ENCODE measurements around the gene EXOC3L2. TPM values are rescaled to one million over a fixed set of nuclear protein-coding genes. Genes with fewer than 3 reads are reported as not detected.

Gene EXOC3L2
- polyA plus RNA-seq, 1 of the 3 experiments (the other 2 are of a cell fraction) = 0.02 TPM

DNA sequence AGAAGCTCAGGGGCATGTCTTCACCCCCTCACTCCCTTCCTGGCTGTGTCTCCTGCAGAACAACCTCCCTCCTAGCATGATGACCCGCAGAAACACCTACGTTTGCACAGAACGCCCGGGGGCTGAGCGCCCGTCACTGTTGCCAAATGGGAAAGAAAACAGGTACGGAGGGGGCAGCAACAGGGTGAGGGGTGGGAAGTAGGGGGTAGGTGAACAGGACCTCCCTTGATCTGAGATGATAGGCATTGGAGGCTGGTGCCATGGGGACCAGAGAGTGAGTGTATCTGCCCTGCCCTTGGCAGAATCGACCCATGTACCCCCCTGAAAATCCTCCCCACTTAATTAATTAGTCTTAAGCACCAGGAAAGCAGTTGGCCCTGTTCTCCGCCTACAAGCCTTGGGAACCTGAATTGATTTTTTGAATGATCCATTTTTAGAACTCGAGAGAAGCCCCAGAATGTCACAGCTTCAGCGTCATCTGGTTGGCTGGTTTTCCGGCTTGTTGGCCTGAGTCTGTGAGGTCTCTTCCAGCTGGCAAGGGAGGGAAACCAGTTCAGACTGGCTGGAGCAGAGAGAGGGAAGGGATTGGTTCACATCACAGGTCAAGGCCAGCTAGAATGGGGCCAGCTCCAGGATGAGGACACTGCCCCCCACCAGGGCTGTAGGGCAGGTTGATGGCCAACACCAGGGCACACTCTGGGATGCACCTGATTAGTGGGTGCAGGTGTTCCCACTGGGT, 49.3 kb upstream of the EXOC3L2 start:
- H3K9me2 ChIP-seq = no peaks in the 10 kb centered on the region
- POLR2A ChIA-PET = no interaction called here
- CTCF ChIA-PET = no interaction called here
- H3K27me3 ChIP-seq (ENCODE audit: insufficient read depth) = no peaks in the 10 kb centered on the region
- H3K36me3 ChIP-seq (replicated peaks in 1 of 2; ENCODE audit: control insufficient read depth in 1 of 2, insufficient read depth in 2 of 2, low read length in 1 of 2) = peaks cover 0 to 31% of the 10 kb centered on the region in 2 experiments
- H3K4me1 ChIP-seq (ENCODE audit: control insufficient read depth in 1 of 2, insufficient read depth in 2 of 2, low read depth in 1 of 2, low read length in 1 of 2) = no peaks in the 10 kb centered on the region
- no peaks in the 10 kb centered on the region for H3K79me2 ChIP-seq (ENCODE audit: insufficient read depth)
- peaks cover 5% of the 10 kb centered on the region for H3F3A ChIP-seq (replicated peaks; ENCODE audit: insufficient read depth)
- no peak overlapping the region for H3K27ac ChIP-seq (ENCODE audit: low read depth in 2 of 2, low read length in 1 of 2)
- no peaks in the 10 kb centered on the region for H4K20me1 ChIP-seq (ENCODE audit: insufficient read depth)
- TF ChIP-seq GABPA (IDR thresholded peaks at IDR 0.05; ENCODE audit: low read depth) = no peak
- TF ChIP-seq FOSL2 (IDR thresholded peaks at IDR 0.05; ENCODE audit: borderline replicate concordance, low read depth) = no peak
- TF ChIP-seq FOXJ3 (CRISPR knock-in tag; IDR thresholded peaks at IDR 0.05) = no peak
- TF ChIP-seq, protein P1, sequence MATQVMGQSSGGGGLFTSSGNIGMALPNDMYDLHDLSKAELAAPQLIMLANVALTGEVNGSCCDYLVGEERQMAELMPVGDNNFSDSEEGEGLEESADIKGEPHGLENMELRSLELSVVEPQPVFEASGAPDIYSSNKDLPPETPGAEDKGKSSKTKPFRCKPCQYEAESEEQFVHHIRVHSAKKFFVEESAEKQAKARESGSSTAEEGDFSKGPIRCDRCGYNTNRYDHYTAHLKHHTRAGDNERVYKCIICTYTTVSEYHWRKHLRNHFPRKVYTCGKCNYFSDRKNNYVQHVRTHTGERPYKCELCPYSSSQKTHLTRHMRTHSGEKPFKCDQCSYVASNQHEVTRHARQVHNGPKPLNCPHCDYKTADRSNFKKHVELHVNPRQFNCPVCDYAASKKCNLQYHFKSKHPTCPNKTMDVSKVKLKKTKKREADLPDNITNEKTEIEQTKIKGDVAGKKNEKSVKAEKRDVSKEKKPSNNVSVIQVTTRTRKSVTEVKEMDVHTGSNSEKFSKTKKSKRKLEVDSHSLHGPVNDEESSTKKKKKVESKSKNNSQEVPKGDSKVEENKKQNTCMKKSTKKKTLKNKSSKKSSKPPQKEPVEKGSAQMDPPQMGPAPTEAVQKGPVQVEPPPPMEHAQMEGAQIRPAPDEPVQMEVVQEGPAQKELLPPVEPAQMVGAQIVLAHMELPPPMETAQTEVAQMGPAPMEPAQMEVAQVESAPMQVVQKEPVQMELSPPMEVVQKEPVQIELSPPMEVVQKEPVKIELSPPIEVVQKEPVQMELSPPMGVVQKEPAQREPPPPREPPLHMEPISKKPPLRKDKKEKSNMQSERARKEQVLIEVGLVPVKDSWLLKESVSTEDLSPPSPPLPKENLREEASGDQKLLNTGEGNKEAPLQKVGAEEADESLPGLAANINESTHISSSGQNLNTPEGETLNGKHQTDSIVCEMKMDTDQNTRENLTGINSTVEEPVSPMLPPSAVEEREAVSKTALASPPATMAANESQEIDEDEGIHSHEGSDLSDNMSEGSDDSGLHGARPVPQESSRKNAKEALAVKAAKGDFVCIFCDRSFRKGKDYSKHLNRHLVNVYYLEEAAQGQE (IDR thresholded peaks at IDR 0.05; ENCODE audit: low read depth, low read length) = no peak
- TF ChIP-seq POLR2AphosphoS5 (IDR thresholded peaks at IDR 0.05; ENCODE audit: low read depth, low read length) = no peak
- no peak overlapping the region for H2AFZ ChIP-seq (ENCODE audit: low read depth)
- H3K9me3 ChIP-seq = no peaks in the 10 kb centered on the region
- no peak overlapping the region for H3K4me2 ChIP-seq
- no peak overlapping the region for H3K9ac ChIP-seq
- H3K4me3 ChIP-seq (ENCODE audit: low read depth in 2 of 2, low read length in 1 of 2) = no peak overlapping the region
- WGBS (ENCODE audit: low lambda C conversion rate) = 82% methylated on average over 11 of the region's 12 CpGs
- no peak for DNase-seq

DNA sequence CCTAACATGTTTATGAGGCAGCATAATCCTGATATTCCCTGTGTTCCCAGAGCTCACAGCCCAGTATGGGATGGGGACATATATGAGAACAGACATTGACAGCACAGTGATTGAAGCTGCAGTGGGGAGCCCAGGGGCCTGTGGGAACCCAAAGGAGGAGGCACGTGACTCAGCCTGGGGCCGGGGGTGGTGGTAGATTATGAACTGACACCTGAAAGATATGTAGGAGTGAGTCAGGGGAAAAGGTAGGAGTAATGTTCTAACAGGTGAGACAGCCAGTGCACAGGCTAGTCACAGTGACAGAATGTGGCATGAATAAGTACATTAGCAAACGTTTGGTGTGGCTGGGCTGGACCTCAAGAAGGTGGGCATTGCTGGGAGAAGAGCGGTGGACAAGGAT, 48.5 kb upstream of the EXOC3L2 start:
- Histone ChIP-seq H3K27me3 (ENCODE audit: insufficient read depth) (no peaks in the 10 kb centered on the region), H3F3A (replicated peaks; ENCODE audit: insufficient read depth) (peaks cover 5% of the 10 kb centered on the region), H3K4me3 (ENCODE audit: low read depth in 2 of 2, low read length in 1 of 2) (no peak overlapping the region), H3K27ac (ENCODE audit: low read depth in 2 of 2, low read length in 1 of 2) (no peak overlapping the region), H3K79me2 (ENCODE audit: insufficient read depth) (no peaks in the 10 kb centered on the region), H3K9me3 (no peaks in the 10 kb centered on the region), H3K4me1 (ENCODE audit: control insufficient read depth in 1 of 2, insufficient read depth in 2 of 2, low read depth in 1 of 2, low read length in 1 of 2) (no peaks in the 10 kb centered on the region), H3K4me2 (no peak overlapping the region), H3K36me3 (replicated peaks in 1 of 2; ENCODE audit: control insufficient read depth in 1 of 2, insufficient read depth in 2 of 2, low read length in 1 of 2) (peaks cover 0 to 33% of the 10 kb centered on the region in 2 experiments), H2AFZ (ENCODE audit: low read depth) (no peak overlapping the region), H3K9ac (no peak overlapping the region), H4K20me1 (ENCODE audit: insufficient read depth) (no peaks in the 10 kb centered on the region), H3K9me2 (no peaks in the 10 kb centered on the region)
- no peak for DNase-seq
- ChIA-PET CTCF (no interaction called here), POLR2A (no interaction called here)
- WGBS (ENCODE audit: low lambda C conversion rate) = 93% methylated on average over 4 of the region's 4 CpGs
- TF ChIP-seq GABPA (IDR thresholded peaks at IDR 0.05; ENCODE audit: low read depth) (no peak), NRF1 (IDR thresholded peaks at IDR 0.05; ENCODE audit: low read depth, low read length) (no peak), RCOR1 (IDR thresholded peaks at IDR 0.05; ENCODE audit: low read length) (no peak), RXRA (IDR thresholded peaks at IDR 0.05; ENCODE audit: borderline replicate concordance, low read depth) (no peak), RAD21 (IDR thresholded peaks at IDR 0.05; ENCODE audit: low read length) (no peak), POLR2AphosphoS5 (IDR thresholded peaks at IDR 0.05; ENCODE audit: low read depth, low read length) (no peak)
- TF ChIP-seq, protein P2, sequence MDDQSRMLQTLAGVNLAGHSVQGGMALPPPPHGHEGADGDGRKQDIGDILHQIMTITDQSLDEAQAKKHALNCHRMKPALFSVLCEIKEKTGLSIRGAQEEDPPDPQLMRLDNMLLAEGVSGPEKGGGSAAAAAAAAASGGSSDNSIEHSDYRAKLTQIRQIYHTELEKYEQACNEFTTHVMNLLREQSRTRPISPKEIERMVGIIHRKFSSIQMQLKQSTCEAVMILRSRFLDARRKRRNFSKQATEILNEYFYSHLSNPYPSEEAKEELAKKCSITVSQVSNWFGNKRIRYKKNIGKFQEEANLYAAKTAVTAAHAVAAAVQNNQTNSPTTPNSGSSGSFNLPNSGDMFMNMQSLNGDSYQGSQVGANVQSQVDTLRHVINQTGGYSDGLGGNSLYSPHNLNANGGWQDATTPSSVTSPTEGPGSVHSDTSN (IDR thresholded peaks at IDR 0.05) = no peak
- TF ChIP-seq, protein P3, sequence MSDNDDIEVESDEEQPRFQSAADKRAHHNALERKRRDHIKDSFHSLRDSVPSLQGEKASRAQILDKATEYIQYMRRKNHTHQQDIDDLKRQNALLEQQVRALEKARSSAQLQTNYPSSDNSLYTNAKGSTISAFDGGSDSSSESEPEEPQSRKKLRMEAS (IDR thresholded peaks at IDR 0.05; ENCODE audit: low read depth) = no peak
